NOMO-1 treated with dmso at 0.1 percent for 144 hours (cell line): ENCODE data around the gene DLST.

Experiments
- DNase-seq: peaks from one replicate; lab custom pipeline; 2025; ENCODE audit not compliant: unreplicated experiment; lab: John Stamatoyannopoulos, UW

DLST gene

GRCh38 chr14:74938531-74939495 is 57.1 kb downstream of the DLST start:
- DNase-seq: no peak

DNA sequence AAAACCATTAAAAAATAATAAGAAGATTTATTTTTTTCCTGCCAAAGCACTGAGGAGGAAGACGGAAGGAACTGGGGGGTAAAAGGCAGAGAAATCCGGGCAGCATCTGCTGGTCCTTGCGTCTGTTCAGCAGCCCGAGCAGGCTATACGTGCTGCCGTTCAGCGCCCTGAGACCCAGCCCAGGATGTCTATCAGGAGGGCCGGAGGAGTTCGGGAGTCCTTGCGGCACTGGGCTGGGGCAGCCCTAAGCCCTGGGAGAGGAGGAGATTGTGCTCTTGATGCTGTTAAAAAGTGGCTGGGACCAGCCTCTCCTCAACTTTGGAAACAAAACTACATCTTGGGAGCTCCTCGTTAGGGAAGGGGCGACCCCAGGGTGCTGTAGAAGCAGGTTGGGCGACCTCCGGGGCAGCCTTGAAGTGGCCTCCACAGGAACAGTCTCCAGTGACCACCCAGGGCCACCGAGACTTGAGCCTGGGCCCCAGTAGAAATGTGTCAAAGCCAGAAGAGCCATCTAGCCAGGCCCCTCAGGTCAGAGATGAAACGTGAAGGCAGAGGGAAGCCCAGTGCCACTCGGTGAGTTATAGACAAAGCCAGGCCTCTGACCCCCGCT is 59.3 kb downstream of the DLST start:
- DNase-seq: no peak

GRCh38 chr14:74941676-74942097 is 60.0 kb downstream of the DLST start:
- DNase-seq: no peak

DNA sequence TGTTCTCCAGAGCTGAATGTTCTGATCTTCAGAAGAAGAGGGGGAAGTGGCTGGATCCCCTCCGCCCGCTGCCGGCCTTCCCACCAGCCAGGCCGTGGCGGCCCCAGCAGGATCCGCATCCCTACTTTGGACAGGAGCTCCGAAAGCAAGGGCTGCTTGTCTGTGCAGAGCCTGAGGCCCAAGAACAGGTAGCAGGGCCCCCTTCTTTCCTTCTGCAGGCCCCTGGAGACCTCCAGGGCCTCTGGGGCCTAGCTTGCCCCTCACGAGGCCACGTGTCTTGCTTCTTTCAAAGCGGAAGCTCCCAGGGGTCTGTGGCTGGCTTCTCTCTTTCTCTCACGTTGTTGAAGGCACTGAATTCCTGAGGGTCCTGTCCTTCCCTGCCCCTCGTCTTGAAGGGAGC is 60.5 kb downstream of the DLST start:
- DNase-seq: no peak

DNA sequence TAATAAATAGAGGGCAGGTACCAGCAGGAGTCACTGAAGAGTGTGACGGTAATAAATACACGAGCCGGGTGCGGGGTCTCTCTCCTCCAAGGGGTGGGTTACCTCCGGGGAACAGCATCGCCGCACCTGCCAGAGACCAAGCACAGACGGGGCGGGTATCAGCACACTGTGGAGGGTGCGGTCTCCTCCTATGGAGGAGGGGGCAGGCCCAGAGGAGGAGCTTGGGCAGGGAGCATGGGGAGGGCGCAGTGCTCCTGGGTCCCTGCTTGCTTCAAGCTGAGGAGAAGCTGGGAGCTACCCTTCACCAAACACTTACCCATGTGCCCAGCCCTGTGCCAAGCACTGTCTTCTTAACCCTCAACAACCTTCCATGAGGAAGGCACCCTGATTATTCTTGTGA is 60.9 kb downstream of the DLST start:
- no peak for DNase-seq

- DNase-seq: no peak
Measured at GRCh38 chr14:74945261-74945851, 63.6 kb downstream of the DLST start.

GRCh38 chr14:74945852-74946658 is 64.3 kb downstream of the DLST start:
- DNase-seq: peak; percentile 58

GRCh38 chr14:74946659-74947281 is 65.1 kb downstream of the DLST start:
- no peak for DNase-seq

- DNase-seq: no peak
Measured at GRCh38 chr14:74947353-74948227, 65.9 kb downstream of the DLST start.

GRCh38 chr14:74948228-74949175 is 66.8 kb downstream of the DLST start:
- DNase-seq: no peak

DNA sequence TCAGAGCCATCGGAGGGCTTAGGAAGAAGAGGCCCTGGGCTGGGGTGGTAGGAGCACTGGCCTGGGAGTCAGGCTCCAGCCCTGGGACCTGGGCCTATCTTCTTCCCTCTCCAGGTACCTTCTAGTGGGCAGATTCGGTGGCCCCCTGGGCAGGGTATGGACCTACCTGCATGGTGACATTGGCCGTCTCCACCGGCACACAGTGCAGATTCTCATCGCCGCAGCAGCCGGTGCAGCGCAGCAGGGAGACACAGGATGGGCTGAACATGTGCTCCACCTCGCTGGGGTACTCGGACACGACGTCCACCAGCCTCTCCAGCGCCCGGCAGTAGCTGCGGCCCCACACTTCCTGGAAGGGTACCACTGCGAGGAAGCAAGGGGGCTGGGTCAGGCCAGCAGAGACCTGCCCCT is 67.5 kb downstream of the DLST start:
- DNase-seq: no peak

- DNase-seq: no peak
Measured at GRCh38 chr14:74949859-74950573, 68.3 kb downstream of the DLST start.

DNA sequence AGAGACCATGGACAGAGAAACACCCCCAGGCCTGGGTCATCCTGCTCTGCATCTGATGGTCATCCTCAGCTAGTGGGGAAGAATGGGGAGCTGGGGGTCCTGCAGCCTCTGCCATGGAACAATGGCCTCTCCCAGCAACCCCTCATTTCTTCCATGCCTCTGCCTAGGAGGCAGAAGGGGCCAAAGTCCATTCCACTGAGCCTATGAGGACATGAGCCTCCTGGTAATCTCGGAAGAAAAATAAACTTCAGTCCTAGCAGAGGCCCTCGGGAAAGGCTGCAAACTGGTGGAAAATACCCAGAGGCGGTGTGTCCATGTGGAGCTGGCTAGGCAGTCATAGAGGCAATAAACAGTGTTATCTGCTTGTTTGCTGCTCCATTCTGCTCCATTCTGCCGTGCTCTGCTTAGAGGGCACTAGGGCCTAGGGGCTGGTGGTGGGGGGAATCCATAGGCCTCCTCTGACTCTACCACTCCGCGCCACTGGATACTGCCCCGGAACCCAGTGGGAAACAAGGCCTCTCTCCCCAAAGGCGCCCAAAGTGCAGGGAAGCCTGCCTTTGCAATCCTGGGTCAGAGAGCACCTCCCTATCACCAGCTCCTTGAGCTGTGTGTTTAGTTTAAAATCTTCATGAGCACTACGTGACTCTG is 69.2 kb downstream of the DLST start:
- no peak for DNase-seq

- no peak for DNase-seq
Measured at GRCh38 chr14:74951443-74952179, 69.9 kb downstream of the DLST start.

GRCh38 chr14:74952180-74952665 is 70.5 kb downstream of the DLST start:
- DNase-seq: no peak

DNA sequence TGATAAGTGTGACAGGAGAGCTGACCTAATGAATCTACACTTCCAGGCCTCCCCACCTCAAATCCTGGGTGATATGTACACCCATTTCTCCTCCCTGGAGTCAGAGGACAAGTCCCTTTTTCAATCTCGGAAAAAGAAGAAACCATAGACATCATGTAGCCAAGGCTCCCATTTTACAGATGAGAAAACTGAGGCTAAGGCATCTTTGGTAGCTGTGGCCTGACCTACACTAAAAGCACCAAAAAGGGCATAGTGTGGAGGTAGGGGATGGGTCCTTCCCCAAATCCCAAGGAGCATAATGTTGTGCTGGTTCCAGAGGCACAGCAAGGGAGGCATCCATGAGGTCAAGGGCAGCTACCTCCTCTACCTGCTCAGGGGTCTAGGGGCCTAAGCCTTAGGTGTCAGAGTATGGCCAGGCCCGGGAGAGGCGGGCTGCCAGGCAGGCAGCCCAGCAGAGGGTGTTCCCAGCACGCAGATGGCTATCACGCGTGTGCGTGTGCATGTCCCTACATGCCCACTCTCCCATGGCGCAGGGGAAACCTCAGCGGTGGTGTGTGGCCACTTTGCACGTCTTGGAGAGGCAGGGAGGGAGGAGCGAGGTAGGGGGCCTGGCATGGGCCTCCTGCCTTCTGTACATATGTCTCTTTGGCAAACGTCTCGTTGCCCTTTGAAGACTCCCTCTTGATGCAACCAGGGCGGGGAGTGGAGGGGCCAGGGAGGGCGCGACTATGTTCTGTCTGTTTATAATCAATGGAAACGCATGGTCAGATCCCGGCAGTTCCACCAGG is 71.2 kb downstream of the DLST start:
- no peak for DNase-seq
